IgD-negative memory B cell (primary cell): ENCODE results near the gene MYB. TPM values are rescaled to one million over a fixed set of nuclear protein-coding genes. Genes with fewer than 3 reads are reported as not detected.

Source experiments
- H3K27ac Mint-ChIP-seq, 3 donors: one replicate each; pipeline ENCODE4 v1.8.0; 2020 to 2022; ENCODE audit warnings: mild to moderate bottlenecking in 3 of 3, mixed read lengths in 3 of 3, moderate library complexity in 1 of 3
- H3K27me3 Mint-ChIP-seq: one replicate; pipeline ENCODE4 v1.8.0; 2021; ENCODE audit warnings: mixed read lengths
- H3K36me3 Mint-ChIP-seq: one replicate; pipeline ENCODE4 v1.8.0; 2020; ENCODE audit warnings: mild to moderate bottlenecking, mixed read lengths
- H3K4me1 Mint-ChIP-seq, 3 donors: one replicate each; pipeline ENCODE4 v1.8.0; 2020 to 2022; ENCODE audit warnings: mixed read lengths in 3 of 3, mild to moderate bottlenecking in 1 of 3
- H3K4me3 Mint-ChIP-seq, 4 donors: one replicate each; pipeline ENCODE4 v1.8.0; 2020 to 2022; ENCODE audit warnings: mild to moderate bottlenecking in 4 of 4, mixed read lengths in 4 of 4, moderate library complexity in 3 of 4
- H3K9me3 Mint-ChIP-seq, 3 donors: one replicate each; pipeline ENCODE4 v1.8.0; 2020 to 2021; ENCODE audit warnings: mixed read lengths in 3 of 3, mild to moderate bottlenecking in 1 of 3
- polyA plus RNA-seq: library from polyadenylated mRNA; unstranded; fragments of 300-500 nt; fragmentation: Illumina TruSeq; gene quantifications from one replicate; pipeline ENCODE4 v1.2.3, GENCODE V29; 2021

The MYB gene
- polyA plus RNA-seq, 1 donor from 2014 or later, result not detected

GRCh38 chr6:135257631-135258405, 76.7 kb downstream of the MYB start:
- no peaks in the 10 kb centered on the region for H3K4me1 Mint-ChIP-seq
- no peaks in the 10 kb centered on the region for H3K9me3 Mint-ChIP-seq
- H3K27me3 Mint-ChIP-seq, result no peaks in the 10 kb centered on the region
- no peaks in the 10 kb centered on the region for H3K36me3 Mint-ChIP-seq
- no peak overlapping the region for H3K27ac Mint-ChIP-seq
- H3K4me3 Mint-ChIP-seq, result no peak overlapping the region

DNA sequence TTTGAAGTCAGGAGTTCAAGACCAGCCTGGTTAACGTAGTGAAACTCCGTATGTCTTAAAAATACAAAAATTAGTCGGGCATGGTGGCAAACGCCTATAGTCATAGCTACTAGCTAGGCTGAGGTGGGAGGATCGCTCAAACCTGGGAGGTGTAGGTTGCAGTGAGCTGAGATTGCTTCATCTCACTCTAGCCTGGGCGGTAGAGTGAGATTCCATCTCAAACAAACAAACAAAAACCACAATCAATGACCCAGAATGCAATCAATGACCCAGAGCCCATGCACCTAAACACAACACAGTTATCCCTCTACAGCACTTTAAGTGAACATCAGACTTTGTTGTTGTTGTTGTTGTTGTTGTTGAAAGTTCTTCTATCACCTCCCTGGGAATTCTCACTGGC, 77.9 kb downstream of the MYB start:
- H3K27ac Mint-ChIP-seq, result no peak overlapping the region
- no peaks in the 10 kb centered on the region for H3K27me3 Mint-ChIP-seq
- no peaks in the 10 kb centered on the region for H3K4me1 Mint-ChIP-seq
- H3K4me3 Mint-ChIP-seq, result no peak overlapping the region
- H3K36me3 Mint-ChIP-seq, result no peaks in the 10 kb centered on the region
- H3K9me3 Mint-ChIP-seq, result no peaks in the 10 kb centered on the region

GRCh38 chr6:135260612-135261011, 79.5 kb downstream of the MYB start:
- no peaks in the 10 kb centered on the region for H3K27me3 Mint-ChIP-seq
- H3K9me3 Mint-ChIP-seq, result peaks cover 0 to 3% (median 0%) of the 10 kb centered on the region in 3 donors
- H3K36me3 Mint-ChIP-seq, result no peaks in the 10 kb centered on the region
- H3K4me3 Mint-ChIP-seq, result no peak overlapping the region
- peaks cover 0 to 1% (median 0%) of the 10 kb centered on the region in 3 donors for H3K4me1 Mint-ChIP-seq
- H3K27ac Mint-ChIP-seq, result no peak overlapping the region

DNA sequence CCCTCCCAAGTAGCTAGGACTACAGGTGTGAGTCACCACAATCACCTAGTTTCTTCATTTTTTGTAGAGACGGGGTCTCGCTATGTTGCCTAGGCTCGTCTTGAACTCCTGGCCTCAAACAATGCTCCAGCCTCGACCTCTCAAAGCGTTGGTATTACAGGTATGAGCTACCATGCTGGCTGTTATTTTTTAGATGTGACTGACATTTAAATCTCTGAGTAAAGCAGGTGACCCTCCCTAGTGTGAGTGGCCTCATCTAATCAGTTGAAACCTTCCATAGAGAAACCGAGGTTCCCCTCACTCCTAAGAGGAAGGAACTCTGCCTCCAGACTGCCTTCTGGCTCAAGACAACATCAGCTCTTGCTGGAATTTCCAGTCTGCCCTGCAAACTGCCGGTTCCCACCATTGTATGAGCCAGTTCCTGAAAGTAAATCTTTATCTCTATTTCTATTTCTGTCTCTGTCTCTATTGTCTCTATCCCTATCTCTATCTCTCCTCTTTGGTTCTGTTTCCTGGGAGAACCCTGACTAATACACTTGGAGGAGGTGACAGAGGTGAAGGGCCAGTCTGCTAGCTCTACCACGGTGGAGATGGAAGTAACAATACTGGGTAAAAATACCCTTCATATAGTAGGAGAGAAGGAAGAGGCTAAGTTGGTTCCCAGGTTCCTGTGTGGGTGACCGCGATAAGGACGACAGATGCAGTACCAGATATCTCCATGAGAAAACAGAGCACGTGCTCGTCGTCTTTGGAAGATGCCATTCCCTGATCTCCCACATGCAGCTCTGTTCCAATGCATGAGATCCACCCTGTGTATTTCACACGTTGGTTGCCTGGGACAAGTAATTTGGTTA, 81.0 kb downstream of the MYB start:
- peaks cover 0 to 1% (median 0%) of the 10 kb centered on the region in 3 donors for H3K4me1 Mint-ChIP-seq
- H3K27ac Mint-ChIP-seq, result no peak overlapping the region
- peaks cover 0 to 5% (median 3%) of the 10 kb centered on the region in 3 donors for H3K9me3 Mint-ChIP-seq
- no peak overlapping the region for H3K4me3 Mint-ChIP-seq
- no peaks in the 10 kb centered on the region for H3K36me3 Mint-ChIP-seq
- H3K27me3 Mint-ChIP-seq, result peaks cover 4% of the 10 kb centered on the region

GRCh38 chr6:135265278-135265677, 84.2 kb downstream of the MYB start:
- peaks cover 0 to 1% (median 0%) of the 10 kb centered on the region in 3 donors for H3K4me1 Mint-ChIP-seq
- no peaks in the 10 kb centered on the region for H3K36me3 Mint-ChIP-seq
- peaks cover 0 to 5% (median 3%) of the 10 kb centered on the region in 3 donors for H3K9me3 Mint-ChIP-seq
- H3K27ac Mint-ChIP-seq, result no peak overlapping the region
- no peak overlapping the region for H3K4me3 Mint-ChIP-seq
- H3K27me3 Mint-ChIP-seq, result peaks cover 4% of the 10 kb centered on the region

DNA sequence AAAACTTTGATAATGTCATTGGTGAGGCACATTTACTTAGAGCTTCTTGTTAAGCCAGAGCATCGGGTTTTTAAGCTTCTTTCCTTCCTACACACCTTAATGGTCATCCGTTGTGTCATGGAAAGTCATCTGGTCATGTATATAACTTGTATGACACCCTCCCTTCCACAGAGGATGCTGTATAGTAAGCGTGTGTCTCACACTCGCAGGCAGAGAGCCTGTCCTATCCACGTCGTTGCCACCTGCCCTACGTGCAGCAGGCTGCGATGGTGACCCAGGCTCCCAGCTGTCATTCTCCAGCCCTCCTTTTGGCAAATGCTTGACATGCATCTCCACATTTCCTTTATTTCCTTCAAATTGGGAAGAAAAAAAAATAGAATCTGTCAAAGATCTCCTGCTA, 85.6 kb downstream of the MYB start:
- peaks cover 6% of the 10 kb centered on the region for H3K27me3 Mint-ChIP-seq
- peak overlapping the region in 1 of 3 donors; percentile 50 for H3K27ac Mint-ChIP-seq
- H3K4me3 Mint-ChIP-seq, result no peak overlapping the region
- peaks cover 0 to 5% (median 3%) of the 10 kb centered on the region in 3 donors for H3K9me3 Mint-ChIP-seq
- H3K36me3 Mint-ChIP-seq, result no peaks in the 10 kb centered on the region
- peaks cover 0 to 1% (median 0%) of the 10 kb centered on the region in 3 donors for H3K4me1 Mint-ChIP-seq

DNA sequence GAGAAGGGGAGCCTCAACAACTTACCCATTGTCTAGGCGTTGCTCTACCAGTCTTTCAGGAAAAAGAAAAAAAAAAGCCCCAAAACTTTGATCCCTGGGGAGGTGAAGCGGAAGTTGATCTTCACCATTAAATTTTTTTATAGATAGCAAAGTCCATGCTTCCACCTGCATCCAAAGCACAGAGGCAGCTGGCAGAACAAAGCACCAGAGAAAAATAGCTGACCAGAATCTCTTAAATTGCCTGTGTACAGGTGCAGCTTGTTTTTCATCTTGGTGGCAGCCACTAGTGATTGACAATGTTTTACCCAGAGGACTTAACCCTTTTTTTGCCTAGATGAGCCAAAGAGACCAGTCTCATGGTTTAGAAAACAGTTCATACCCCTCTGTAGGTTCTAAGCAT, 86.0 kb downstream of the MYB start:
- Mint-ChIP-seq H3K9me3 (peaks cover 0 to 5% (median 3%) of the 10 kb centered on the region in 3 donors), H3K4me3 (no peak overlapping the region), H3K27ac (peak overlapping the region in 1 of 3 donors; percentile 50), H3K27me3 (peaks cover 6% of the 10 kb centered on the region), H3K4me1 (peaks cover 0 to 1% (median 0%) of the 10 kb centered on the region in 3 donors), H3K36me3 (no peaks in the 10 kb centered on the region)

GRCh38 chr6:135268263-135268662, 87.2 kb downstream of the MYB start:
- Mint-ChIP-seq H3K4me1 (peaks cover 0 to 1% (median 0%) of the 10 kb centered on the region in 3 donors), H3K27me3 (peaks cover 6% of the 10 kb centered on the region), H3K4me3 (no peak overlapping the region)

GRCh38 chr6:135268740-135269139, 87.6 kb downstream of the MYB start:
- H3K4me3 Mint-ChIP-seq, result no peak overlapping the region
- H3K27ac Mint-ChIP-seq, result no peak overlapping the region
- H3K9me3 Mint-ChIP-seq, result peaks cover 0 to 5% (median 3%) of the 10 kb centered on the region in 3 donors
- H3K27me3 Mint-ChIP-seq, result peaks cover 6% of the 10 kb centered on the region
- H3K36me3 Mint-ChIP-seq, result no peaks in the 10 kb centered on the region
- peaks cover 0 to 1% (median 0%) of the 10 kb centered on the region in 3 donors for H3K4me1 Mint-ChIP-seq

More at GRCh38 chr6:135268263-135268662, 87.2 kb downstream of the MYB start:
- peaks cover 0 to 5% (median 3%) of the 10 kb centered on the region in 3 donors for H3K9me3 Mint-ChIP-seq
- no peaks in the 10 kb centered on the region for H3K36me3 Mint-ChIP-seq
- peak overlapping the region in 1 of 3 donors; percentile 29 for H3K27ac Mint-ChIP-seq

Other genes starting within 250 kb of the MYB start
- not detected for gene ALDH8A1, start 231.2 kb upstream of the MYB start, polyA plus RNA-seq
- 38.0 TPM for gene HBS1L, start 126.5 kb upstream of the MYB start, polyA plus RNA-seq